DMS79 treated with DMSO at 0.1 percent for 48 hours (cell line): ENCODE results near the gene USP14.
"Not testable (repeated sequence)": the region's sequence is repeated elsewhere in the genome, so short reads cannot be mapped to it uniquely, and the experiment has no call there.

Experiments used
- DNase-seq: peaks from one replicate; lab custom pipeline; 2025; lab: John Stamatoyannopoulos, UW

Gene USP14

DNA sequence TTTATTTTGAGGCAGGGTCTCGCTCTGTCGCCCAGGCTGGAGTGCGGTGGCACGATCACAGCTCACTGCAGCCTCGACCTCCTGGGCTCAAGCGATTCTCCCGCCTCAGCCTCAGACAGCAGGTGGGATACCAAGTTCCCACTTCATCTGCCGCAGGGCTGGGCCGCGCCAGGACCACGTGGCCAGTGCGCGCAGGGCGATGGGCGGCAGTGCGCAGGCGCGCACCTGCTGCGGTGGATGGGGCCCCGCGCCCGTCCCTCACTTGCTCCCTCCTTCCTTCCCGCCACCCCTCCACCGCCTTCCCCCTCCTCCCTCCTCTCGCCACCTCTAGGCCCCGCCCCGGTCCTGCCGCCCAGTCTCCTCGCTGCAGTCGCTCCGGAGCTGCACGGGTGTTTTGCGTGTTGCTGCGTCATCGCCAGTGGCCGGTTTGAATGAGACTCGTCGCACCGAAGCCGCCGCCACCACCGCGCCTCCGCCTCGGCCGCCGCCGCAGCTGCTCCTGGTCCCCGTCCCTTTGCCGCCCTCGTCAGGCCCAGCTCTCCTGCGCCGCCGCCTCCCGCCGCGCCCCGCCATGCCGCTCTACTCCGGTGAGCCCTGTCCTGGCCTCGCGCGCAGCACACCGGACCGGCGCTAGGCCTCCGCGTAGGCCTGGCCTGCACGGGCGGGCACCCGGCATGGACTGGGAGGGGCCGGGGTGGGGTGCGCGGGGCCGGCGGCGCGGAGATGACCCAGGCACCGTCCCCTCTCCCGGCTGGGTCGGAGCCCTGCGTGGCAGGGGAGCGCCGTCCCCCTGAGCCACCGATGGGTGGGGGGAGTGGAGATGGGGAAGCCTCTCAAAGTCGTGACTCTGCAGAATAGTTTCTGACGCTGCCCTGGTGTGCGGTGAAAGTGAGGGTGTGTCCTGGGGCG, at the start of gene USP14:
USP14 (plus strand) TSS at position 430 of the 909 bp plus-strand sequence; CDS start at position 572, 142 bp downstream.
- DNase-seq: peak; percentile 89

DNA sequence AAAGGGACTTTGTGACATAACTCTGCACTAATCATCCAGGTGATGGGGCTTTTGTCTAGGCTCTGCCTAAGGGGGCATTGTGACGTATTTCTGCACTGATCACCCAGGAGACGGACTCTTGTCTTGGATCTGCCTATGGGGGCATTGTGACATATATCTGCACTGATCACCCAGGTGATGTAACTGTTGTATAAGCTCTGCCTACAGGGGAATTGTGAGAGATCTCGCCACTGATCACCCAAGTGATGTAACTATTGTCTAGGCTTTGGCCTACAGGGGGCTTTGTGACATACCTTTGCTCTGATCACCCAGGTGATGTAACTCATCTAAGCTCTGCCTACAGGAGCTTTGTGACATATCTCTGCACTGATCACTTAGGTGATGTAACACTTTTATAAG, 49.7 kb upstream of the USP14 start:
- DNase-seq: not testable (repeated sequence)

DNA sequence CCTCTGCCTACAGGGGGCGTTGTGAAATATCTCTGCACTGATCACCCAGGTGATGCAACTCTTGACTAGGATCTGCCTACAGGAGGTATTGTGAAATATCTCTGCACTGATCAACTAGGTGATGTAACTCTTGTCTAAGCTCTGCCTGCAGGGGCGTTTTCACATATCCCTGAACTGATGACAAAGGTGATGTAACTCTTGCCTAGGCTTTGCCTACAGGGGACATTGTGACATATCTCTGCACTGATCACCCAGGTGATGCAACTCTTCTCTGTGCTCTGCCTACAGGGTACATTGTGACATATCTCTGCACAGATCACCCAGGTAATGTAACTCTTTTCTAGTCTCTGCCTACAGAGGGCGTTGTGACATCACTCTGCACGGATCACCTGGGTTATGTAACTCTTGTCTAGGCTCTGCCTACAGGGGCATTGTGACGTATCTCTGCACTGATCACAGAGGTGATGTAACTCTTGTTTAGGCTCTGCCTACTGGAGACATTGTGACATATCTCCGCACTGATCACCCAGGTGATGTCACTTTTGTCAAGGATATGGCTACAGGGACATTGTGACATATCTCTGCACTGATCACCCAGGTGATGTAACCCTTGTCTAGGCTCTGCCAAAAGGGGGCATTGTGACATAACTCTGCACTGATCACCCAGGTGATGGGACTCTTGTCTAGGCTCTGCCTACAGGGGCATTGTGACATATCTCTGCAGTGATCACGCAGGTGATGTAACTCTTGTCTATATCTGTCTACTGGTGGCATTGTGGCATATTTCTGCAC, 49.0 kb upstream of the USP14 start:
- DNase-seq: not testable (repeated sequence)

DNA sequence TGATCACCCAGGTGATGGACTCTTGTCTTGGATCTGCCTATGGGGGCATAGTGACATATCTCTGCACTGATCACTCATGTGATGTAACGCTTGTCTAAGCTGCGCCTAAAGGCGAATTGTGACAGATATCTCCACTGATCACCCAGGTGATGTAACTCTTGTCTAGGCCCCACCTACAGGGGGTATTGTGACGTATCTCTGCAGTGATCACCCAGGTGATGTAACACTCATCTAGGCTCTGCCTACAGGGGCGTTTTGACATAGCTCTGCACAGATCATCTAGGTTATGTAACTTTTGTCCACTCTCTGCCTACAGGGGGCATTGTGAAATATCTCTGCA, 48.5 kb upstream of the USP14 start:
- not testable (repeated sequence) for DNase-seq

DNA sequence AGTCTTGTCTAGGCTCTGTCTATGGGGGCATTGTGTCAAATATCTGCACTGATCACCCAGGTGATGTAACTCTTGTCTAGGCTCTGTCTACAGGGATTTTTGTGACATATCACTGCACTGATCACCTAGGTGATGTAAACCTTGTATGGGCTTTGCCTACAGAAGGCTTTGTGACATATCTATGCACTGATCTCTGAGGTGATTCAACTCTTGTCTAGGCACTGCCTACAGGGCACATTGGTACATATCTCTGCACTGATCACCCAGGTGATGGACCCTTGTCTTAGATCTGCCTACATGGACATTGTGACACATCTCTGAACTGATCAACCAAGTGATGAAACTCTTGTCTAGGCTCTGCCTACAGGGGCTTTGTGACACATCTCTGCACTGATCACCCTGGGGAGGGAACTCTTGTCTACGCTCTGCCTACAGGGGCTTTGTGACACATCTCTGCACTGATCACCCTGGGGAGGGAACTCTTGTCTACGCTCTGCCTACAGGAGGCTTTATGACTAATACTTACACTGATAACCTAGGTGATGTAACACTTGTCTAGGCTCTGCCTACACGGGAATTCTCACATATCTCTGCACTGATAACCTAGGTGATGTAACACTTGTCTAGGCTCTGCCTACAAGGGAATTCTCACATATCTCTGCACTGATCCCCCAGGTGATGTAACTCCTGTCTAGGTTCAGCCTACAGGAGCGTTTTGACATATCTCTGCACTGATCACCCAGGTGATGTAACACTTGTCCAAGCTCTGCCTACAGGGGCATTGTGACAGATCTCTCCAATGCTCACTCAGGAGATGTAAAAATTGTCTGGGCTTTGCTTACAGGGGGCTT, 47.8 kb upstream of the USP14 start:
- DNase-seq: not testable (repeated sequence)

DNA sequence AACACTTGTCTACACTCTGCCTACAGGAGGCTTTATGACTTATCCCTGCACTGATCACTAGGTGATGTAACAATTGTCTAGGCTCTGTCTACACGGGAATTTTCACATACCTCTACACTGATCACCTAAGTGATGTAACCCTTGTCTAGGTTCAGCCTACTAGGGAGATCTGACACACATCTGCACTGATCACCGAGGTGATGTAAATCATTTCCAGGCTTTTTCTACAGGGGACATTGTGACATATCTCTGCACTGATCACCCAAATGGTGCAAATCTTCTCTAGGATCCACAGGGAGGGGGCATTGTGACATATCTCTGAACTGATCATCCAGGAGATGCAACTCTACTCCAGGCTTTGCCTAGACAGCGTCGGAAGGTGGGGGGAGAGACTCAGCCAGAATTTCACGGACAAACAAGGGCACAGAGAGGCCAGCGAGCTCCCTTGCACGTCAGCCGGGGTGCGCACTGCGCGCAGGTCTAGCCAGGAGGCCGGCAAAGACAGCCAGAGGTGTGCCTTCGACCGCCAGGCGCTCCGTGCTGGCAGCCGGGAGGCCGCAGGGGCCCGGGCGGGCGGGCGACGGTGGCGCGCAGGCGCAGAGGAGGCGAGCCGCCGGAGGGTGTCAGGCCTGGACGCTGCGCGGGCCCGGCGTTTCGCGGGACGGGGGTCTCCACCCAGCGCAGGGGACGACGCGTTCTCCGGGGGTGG, 46.9 kb upstream of the USP14 start:
- DNase-seq: no peak

DNA sequence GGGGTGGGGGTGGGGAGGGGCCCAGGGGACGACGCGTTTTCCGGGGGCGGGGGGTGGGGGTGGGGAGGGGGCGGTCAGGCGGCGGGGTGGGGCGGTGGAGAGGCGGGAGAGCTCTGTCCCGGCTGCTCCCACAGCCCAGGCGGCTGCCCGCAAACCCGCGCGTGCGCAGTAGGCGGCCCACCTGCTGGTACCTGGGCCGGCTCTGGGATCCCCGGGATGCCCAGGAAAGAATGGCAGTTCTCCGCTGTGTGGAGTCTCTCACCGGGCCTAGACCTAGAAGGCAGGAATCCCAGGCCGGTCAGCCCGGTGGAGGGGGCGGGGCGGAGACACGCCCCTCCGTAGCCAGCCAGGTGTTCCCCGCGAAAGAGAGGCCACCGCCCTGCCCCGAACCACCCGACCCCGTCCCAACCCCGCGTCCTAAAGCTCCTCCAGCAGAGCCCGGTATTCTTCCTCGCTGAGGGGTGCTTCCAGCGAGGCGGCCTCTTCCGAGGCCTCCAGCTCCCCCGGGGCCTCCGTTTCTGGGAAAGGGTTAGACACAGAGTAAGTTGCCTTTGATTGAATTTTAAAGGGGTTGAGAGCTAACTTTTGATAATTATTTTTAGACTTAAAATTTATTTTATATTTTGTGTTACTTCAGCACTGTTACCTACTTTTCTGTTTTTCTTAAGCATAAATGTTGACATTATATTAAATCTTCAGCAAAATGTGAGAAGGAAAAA, 46.2 kb upstream of the USP14 start:
- not testable (repeated sequence) for DNase-seq

DNA sequence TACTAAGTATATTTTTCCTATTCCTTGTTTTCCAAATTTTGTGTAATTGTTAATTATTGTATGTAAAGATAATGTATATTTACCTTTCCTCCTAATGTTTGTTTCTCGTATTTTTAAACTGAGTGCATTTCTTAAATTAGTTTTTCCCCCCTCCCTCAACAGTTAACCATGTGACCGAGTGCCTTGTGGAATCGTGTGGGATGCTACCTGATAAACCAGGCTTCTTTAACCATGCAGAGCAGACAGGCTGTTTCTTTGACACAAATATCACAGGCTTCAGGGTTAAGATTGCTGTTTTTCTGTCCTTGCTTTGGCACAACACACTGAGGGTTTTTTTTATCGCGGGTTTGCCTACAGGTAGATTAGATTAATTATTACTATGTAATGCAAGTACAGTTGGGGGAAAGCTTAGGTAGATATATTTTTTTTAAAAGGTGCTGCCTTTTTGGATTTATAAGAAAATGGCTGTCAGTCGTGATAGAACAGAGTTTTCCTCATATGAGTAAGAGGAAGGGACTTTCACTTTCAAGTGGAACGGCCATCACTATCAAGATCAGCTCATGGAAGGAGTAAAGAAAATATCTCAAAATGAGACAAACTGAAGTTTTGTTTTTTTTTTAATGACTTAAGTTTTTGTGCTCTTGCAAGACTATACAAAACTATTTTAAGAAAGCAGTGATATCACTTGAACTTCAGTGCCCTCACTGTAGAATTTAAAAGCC, 37.7 kb upstream of the USP14 start:
- not testable (repeated sequence) for DNase-seq

DNA sequence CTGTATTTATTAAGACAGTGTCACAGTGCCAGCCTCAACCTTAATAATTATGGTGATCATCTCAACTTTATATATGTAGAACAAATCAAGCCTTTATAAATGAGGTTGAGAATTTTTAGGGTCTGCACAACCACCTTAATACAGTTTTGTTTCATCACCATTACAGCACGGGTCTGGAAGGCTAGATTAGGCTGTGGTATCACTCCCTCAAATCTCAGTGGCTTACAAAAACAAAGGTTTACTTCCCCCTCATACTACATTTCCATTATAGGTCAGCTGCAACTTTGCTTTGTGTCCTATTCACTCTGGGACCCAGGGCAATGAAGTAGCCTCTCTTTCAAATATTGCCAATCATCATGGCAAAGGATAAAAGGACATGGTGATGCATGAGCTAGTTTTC, 23.3 kb upstream of the USP14 start:
- DNase-seq: no peak

DNA sequence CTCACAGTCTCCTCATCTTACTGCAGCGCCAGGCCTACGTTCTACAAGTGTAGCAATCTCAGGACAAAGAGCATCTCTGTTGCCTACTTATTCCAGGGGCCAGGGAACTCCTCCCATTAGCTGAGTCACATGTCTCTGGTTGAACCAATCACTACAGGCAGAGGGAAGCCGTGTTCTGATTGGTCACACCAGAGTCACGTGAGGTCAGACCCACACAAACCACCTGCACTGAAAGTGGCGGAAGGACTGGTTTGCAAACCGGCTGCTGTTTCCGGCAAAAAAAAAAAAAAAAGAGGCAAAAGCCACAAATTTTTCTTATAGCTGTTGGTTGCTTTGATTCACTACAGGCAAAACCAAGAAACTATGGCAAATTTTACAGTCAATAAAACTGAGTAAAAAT, 21.9 kb upstream of the USP14 start:
- no peak for DNase-seq

DNA sequence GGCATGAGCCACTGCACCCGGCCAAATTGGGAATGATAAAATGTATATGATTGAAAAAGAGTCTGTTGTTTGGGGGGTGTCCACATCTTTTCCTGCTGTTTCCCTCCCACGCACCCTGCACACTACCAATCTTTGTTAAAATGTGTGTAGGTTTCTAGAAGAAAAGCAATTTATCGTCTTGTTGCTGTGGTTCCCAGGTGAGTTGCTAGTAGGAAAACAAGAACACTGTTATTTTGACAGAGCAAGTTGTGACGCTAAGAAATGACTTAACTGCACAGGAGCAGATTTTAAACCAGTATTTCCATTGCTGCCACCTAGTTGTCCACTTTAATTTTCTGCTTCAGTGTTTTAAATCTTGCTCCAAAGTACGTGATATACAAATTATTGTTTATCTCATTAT, 21.0 kb upstream of the USP14 start:
- DNase-seq: no peak

DNA sequence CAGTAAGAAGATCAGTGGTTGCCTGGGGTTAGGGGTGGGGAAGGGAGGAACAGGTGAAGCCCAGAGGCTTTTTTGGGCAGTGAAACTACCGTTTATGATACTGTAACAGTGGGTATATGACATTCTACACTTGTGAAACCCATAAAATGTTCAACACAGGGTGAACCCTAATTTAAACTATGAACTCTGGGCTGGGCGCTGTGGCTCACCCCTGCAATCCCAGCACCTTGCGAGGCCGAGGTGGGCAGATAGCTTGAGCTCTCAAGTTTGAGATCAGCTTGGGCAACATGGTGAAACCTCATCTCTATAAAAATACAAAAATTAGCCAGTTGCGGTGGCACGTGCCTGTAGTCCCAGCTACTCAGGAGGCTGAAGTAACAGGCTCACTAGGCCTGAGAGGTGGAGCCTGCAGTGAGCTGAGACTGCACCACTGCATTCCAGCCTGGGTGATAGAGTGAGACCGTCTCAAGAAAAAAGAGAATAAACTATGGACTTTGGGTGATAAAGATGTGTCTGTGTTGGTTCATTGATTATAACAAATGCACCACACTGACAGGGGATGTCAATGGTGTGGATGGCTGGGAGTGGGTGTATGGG, 17.6 kb upstream of the USP14 start:
- DNase-seq: no peak

DNA sequence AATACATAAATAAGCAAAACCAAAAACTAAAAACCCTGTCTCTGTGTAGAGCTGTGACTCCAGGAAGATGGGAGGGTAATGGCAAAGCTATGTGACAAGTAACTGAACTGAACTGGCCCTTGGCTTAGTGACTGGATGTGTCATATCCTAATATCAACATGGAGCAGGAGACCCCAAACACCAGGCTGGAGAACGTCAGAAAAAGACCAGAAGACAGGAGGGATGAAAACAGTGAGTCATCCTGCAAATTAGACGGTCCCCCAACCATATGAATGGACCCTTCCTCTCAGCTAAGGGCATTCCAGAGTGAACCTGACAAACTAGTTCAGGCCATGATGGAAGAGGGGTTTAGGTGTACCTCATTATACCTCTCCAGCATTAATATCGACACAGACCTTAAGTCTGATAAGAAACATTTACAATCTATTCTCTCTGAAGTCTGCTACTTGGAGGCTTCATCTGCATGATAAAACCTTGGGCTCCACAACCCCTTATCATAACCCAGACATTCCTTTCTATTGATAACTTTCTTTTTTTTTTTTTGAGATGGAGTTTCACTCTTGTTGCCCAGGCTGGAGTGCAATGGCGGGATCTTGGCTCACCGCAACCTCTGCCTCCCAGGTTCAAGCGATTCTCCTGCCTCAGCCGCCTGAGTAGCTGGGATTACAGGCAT, 15.6 kb upstream of the USP14 start:
- DNase-seq: not testable (repeated sequence)

DNA sequence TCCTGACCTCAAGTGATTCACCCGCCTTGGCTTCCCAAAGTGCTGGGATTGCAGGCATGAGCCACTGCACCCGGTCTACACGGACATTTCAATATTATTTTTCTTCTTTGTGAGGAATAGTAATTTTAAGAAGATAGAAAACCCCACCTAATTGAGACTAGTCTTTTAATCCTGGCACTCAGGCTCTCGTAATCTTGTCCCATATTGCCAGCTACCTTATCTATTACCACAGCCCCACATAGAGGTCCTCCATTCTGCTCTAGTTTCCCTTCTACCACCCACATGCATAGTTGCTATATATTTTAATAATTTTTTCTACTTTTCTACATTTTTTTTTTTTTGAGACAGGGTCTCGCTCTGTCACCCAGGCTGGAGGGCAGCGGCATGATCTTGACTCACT, 9.5 kb upstream of the USP14 start:
- no peak for DNase-seq

DNA sequence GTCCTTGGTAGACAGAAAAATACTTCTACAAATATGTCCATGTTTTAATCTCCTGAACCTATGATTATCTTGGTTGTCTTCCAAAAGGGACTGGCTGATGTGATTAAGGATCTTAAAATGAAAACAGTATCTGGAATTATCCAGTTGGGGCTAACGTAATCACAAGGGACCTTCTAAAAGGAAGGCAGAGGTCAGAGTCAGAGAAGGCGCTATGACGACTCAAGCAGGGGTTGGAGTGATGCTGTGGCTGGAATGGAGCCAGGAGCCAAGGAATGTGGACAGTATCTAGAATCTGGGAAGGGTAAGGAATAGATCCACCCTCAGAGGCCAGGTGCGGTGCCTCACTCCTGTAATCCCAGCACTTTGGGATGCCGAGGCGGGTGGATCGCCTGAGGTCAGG, 4.2 kb upstream of the USP14 start:
- no peak for DNase-seq

DNA sequence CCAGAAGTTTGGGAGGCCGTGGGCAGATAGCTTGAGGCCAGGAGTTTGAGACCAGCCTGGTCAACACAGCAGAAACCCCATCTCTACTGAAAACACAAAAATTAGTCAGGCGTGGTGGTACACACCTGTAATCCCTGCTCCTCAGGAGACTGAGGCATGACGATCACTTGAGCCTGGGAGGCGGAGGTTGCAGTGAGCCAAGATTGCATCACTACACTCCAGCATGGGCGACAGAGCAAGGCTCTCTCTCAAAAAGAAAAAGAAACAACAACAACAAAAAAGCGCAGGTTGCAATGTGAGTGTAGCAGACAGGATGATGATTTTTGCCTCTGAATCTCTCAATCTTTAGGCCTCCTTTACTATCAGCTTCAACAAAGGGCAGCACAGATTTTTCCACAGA, 2.7 kb upstream of the USP14 start:
- DNase-seq: peak; percentile 7

DNA sequence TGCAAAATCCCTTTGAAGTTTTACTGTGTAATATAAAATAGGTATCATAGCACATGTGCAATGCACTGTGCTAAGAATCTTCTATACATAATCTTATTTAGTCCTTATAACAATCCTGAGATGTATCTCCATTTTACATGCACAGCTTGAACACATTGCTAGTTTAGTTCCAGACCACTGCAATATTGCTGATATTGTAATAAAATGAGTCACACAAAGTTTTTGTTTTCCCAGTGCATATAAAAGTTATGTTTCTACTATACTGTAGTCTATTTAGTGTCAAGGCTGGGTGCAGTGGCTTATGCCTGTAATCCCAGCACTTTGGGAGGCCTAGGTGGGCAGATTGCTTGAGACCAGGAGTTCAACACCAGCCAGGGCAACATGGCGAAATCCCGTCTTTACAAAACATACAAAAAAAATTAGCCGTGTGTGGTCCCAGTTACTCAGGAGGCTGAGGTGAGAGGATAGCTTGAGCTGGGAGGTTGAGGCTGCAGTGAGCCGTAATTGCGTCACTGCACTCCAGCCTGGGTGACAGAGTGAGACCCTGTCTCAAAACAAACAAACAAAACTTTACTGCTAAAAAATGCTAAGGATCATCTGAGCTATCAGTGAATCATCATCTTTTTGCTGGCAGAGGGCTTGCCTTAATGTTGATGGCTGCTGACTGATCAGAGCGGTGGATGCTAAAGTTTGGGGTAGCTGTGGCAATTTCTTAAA, 1.7 kb upstream of the USP14 start:
- DNase-seq: no peak

DNA sequence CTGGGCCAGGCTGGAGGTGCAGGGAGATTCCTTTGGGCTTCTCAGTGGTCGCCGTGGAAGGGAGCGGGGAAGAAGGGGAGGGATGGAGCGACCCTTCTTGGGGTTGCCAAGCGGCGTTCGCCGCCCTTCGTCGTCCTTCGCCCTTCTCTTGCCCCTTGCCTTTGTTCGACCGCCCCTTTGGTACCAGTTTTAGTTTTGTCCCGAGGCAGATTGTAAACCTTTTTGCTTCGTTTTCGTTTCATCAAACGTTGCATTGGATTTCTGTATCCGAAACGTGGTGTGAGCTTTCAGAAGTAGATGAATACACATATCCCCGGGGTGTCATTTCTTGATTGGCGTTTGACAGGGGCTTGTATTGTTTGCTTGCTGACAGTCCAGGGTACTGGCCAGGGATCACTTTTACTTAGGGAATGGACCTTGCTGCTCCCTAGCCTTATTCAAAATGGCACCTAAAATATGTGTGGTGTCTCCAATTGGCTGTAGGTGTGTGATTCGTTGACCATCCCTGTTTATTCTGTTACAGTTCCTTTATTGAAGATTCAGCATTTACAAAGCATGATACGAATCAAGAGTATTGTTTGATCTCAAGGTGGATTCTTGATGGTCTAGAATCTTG, 788 bp downstream of the USP14 start:
- DNase-seq: no peak
